ENCODE data around the gene DCST1.

Gene DCST1

GRCh38 chr1:155053531-155054105, 20.0 kb downstream of the DCST1 start:
- no peak for DNase-seq (ENCODE audit: low read depth)

DNA sequence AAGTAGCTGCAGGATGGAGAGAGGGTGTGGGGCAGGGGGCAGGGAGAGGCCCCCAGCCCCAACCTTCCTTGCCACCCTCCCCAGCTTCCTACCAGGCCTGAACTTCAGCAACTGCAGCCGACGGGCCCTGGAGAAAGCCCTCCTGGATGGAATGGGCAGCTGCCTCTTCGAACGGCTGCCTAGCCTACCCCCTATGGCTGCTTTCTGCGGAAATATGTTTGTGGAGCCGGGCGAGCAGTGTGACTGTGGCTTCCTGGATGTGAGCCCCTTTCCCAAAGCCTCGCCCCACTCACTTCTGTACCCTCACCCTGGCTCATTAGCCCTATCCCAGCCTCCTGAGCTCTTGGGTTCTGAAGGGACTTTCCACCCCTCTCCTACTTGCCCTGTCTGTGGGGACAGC, 23.5 kb downstream of the DCST1 start:
- no peak for DNase-seq (ENCODE audit: low read depth)

GRCh38 chr1:155057788-155058211, 24.2 kb downstream of the DCST1 start:
- DNase-seq (ENCODE audit: low read depth), result no peak

- DNase-seq (ENCODE audit: low read depth), result no peak
Observed at GRCh38 chr1:155060736-155061135, 27.1 kb downstream of the DCST1 start.

- peak; percentile 76 for DNase-seq (ENCODE audit: low read depth)
Observed at GRCh38 chr1:155061381-155062150, 27.9 kb downstream of the DCST1 start.

- no peak for DNase-seq (ENCODE audit: low read depth)
Observed at GRCh38 chr1:155062151-155062686, 28.6 kb downstream of the DCST1 start.

DNA sequence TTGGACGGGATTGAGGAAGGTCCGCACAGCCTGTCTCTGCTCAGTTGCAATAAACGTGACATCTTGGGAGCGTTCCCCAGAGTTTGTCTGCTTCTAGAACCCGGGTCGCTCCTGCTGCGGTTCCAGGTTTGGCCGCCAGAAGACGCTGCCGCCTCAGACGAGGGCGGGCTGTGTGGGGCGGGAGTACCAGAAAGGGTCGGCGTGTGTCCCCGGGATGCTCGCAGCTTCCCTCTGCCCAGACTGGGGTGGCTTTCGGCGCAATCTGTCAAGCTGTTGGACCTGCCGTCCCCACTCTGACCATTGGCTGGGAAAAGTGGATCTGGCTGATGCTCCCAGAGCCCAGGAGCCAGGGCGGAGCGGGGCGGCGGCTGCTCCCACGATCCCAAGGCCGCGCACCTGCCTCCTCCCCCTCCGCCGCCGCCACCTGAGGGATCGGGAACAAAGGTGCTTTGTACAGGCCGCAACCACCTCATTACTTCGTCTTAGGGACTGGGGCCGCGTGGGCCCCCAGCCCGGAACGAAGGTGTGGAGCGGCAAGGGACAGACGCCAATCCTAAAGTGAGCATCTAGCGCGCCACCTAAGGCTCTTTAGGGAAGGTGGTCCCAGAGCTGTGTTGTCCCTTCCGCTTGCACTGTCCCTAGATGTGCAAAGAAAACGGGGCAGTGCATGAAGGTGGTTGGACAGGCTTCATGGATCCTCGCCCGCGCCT, 29.2 kb downstream of the DCST1 start:
- DNase-seq (ENCODE audit: low read depth), result no peak

DNA sequence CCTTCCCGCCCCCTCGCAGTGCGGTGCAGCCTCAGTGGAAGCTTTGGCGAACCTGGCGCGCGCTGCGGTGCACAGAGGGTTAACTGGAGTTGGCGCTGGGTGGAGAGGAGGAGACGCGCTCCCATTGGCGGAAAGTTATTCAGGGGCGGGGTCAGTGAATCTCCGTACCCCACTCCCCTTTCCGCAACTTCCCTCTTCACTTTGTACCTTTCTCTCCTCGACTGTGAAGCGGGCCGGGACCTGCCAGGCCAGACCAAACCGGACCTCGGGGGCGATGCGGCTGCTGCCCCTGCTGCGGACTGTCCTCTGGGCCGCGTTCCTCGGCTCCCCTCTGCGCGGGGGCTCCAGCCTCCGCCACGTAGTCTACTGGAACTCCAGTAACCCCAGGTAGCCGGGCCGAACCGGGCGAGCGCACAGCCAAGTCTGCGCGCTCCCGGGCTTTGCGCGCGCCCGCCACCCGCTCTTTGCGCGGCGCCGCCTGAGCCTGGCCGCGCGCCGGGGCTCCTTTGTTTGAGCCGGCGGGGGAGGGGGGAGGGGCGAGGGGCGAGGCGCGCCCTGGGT, 30.0 kb downstream of the DCST1 start, which contains the start of gene EFNA4:
TSS of gene EFNA4 (plus strand) at position 191 of the 561 bp plus-strand sequence. CDS start at position 275, 84 bp downstream.
- DNase-seq (ENCODE audit: low read depth), result peak; percentile 73

DNA sequence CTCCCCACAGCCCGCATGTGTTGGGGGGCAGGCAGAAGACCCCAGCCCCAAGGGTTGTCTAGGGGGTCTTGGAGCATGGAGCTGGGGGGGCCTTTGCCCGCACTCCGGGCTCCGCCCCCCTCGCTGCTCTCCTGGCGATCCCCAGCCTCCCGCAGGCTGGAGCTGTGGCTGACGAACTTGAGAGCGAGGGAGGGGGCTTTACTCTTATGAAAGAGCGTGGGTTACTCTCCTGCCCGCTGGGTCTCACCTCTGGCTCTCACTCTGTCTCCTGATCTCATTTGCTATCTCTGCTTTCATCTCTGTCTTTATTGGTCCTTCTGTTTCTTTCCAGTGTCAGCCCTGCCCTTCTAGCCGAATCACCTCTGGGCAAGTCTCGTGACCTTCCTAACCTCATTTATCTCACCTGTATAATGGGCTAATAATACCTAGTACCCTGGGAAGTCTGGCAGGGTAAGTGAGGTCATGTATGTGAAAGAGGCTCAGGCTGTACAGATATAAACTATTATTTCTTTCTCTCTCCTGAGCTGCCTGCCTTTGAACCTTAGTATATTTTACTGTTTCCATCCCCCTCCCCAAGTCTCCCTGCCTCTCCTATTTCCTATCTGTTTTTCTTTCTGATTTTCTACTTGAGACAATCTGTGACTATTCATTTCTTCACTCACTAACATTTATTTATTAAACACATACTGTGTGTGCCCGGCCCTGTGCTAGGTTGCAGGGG, 30.6 kb downstream of the DCST1 start:
- DNase-seq (ENCODE audit: low read depth), result no peak

DNA sequence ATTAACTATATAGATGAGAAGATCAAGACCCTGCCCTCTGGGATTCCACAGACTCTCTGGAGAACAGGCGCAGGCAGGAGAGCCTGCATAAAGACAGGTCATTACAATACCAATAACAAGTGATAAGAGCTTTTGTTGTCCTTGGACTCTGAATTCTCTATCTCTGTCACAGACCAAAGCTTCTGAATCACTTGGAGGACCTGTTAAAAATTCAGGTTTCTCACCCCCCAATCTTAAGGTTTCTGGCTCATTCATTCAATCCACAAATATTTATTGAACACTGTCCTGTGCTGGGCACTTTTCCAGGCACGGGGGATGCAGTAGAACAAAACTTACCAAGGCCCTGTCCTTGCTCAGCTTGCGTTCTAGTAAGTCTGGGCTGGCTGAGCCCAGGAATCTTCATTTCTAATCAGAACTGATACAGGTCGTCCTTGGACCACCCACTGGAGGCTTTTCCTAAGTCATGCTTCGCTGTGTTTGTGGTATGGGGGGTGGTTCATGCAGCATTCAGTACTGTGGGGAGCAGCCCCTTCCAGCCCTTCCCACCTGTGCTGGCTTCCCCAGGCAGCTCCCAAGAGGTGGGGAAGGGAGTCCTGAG, 31.3 kb downstream of the DCST1 start:
- DNase-seq (ENCODE audit: low read depth), result no peak

- DNase-seq (ENCODE audit: low read depth), result no peak
Observed at GRCh38 chr1:155066777-155067176, 33.2 kb downstream of the DCST1 start.

DNA sequence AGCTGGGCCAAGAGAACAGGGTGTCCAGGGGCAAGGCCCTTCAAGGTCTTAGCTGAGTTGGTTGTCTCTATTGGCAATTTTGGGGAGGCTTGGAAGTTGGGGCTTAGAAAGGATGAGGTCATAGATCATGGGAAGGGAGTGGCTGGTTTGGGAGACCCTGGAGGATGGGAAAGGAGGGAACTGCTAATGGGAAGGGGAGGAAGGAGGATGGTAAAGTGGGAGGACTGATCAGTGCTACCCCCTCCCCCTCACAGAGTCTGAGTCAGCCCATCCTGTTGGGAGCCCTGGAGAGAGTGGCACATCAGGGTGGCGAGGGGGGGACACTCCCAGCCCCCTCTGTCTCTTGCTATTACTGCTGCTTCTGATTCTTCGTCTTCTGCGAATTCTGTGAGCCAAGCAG, 35.0 kb downstream of the DCST1 start:
- DNase-seq (ENCODE audit: low read depth), result no peak

GRCh38 chr1:155069551-155070157, 36.0 kb downstream of the DCST1 start:
- no peak for DNase-seq (ENCODE audit: low read depth)

GRCh38 chr1:155070158-155070621, 36.6 kb downstream of the DCST1 start:
- no peak for DNase-seq (ENCODE audit: low read depth)

DNA sequence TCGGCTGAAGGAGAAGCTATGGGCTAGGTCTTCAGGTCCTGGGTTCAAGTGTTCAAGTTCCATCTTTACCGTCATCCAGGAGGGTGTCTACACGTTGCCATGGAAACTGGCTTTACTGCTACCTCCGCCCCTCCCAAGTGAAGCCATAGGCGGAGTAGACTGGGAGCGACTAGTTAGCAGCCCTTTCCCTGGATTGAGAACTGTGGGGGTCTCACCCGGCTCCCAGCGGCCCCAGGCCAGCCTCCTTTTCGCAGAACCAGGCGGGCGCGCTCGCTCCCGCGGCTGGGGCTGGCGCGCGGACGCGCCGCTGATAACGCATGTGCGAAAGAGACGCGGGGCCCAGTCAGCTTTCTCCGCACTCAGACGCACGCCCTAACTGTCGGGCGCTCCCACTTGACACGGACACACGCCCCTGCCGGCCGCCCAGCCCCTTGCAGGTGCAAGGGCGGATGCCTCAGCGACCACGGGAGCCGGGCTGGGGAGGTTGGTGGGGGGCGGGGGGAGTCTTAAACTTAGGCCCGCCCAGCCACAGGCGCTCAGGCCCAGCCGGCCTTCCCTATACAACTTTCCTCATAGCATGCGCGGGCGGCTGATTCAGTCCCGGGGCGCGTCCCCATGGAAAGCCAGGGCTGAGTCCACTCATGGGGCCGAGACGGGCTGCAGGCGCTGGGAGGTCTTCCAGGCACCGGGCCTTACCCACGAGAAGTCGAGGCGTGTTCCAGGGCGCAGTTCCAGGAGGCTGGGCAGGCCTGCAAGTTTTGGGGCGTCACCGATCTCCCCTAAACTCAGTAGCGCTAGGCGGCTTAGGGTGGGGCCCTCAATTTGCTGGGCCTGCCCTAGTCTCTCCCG, 37.3 kb downstream of the DCST1 start:
- peak; percentile 60 for DNase-seq (ENCODE audit: low read depth)

GRCh38 chr1:155071701-155072100, 38.1 kb downstream of the DCST1 start:
- no peak for DNase-seq (ENCODE audit: low read depth)

GRCh38 chr1:155072531-155073289, 39.1 kb downstream of the DCST1 start:
- DNase-seq (ENCODE audit: low read depth), result no peak

DNA sequence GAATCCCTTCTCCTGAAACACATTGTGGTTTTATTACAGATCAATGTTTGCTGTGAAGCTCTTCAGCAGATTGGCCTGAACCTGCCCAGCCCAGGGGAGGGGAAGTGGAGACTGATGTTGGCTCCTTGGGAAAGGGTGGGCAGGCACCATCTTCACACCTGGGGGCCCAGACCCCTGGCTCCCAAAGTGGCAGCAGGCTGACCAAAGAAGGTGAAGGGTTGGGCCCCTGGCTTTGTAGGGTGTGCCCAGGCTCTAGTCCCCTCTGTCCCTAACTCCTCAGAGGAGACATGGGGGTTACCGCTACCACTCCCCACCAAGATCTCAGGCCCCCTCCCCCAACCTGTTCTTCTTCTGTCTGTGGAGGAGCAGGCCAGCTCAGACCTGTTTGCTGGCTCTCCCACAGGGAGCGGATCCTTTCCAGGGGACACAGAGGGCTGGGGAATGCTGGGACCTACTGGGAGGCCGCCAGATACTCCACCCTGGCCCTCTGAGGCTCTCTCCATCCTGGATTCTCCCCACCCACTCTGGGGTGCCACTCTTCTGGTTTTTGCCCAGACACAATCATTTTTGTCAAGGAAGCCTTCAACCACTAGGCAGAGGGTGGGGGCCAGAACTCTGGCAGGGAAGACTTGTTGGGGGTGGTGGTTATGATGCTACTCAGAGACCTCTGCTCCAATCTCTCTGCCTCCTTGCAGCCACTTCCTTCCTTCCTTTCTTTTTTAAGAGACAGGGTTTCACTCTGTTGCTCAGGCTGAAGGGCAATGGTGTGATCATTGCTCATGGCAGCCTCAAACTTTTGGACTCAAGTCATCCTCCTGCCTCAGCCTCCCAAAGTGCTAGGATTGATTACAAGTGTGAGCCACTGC, 40.0 kb downstream of the DCST1 start:
- no peak for DNase-seq (ENCODE audit: low read depth)

Data from T-helper 22 cell (primary cell).